Right lobe of liver (tissue), 4 donors: ENCODE data around the gene FHIT.

Experiments
- POLR2A ChIP-seq: fragments of 450-650 bp; IDR thresholded peaks from one replicate; pipeline ENCODE4 v1.6.1; 2017; ENCODE audit warnings: antibody characterized with exemption, mild to moderate bottlenecking
- TF ChIP-seq, protein P1 (sequence below), 4 donors: fragments of 200-600 bp in 3 of 4; fragments of 450-650 bp in 1 of 4; IDR thresholded peaks; one replicate each; pipeline versions ENCODE4 v1.5.1 to v1.8.0; 2016 to 2022; ENCODE audit warnings: antibody characterized with exemption in 4 of 4, mild to moderate bottlenecking in 2 of 4
- donor health status: DM: no; HTN: no; CAD: no.
- donor health status: DM: no; HTN: no; CAD: no.
- donor health status: DM: no; HTN: yes; CAD: no.

DNA sequence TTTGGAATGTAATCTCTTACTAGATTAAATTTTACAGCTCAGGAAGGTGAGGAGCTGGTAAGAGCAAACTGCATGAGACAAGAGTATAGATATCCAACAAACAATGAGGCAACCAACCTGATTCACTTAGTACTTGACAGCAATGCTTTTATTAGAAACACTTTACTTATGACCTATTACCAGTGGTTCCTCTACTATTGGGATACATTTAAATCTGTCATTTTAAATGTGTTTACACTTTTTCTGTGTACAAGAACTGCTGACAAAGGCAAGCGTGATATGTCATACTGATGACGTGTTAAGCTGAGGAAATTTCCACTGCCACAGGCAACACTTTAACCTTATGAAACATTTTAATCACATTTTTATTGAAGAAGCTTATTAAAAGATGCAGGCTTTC lies 1043.3 kb downstream of the FHIT start:
- TF ChIP-seq, protein P1, sequence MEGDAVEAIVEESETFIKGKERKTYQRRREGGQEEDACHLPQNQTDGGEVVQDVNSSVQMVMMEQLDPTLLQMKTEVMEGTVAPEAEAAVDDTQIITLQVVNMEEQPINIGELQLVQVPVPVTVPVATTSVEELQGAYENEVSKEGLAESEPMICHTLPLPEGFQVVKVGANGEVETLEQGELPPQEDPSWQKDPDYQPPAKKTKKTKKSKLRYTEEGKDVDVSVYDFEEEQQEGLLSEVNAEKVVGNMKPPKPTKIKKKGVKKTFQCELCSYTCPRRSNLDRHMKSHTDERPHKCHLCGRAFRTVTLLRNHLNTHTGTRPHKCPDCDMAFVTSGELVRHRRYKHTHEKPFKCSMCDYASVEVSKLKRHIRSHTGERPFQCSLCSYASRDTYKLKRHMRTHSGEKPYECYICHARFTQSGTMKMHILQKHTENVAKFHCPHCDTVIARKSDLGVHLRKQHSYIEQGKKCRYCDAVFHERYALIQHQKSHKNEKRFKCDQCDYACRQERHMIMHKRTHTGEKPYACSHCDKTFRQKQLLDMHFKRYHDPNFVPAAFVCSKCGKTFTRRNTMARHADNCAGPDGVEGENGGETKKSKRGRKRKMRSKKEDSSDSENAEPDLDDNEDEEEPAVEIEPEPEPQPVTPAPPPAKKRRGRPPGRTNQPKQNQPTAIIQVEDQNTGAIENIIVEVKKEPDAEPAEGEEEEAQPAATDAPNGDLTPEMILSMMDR (IDR thresholded peaks at IDR 0.05): no peak
- no peak for TF ChIP-seq POLR2A
